Pancreas (tissue), 10 donors: Measurements from ENCODE around the gene TPTE. TPM values are rescaled to one million over a fixed set of nuclear protein-coding genes. Genes with fewer than 3 reads are reported as not detected.
"Not testable (repeated sequence)": the region's sequence is repeated elsewhere in the genome, so short reads cannot be mapped to it uniquely, and the experiment has no call there.

ENCODE experiments used
- ATAC-seq, 4 donors: fragments of 200-7000 bp; cut with Tn5 transposase; one replicate each; pipeline versions ENCODE4 v1.8.0 to v1.9.1; 2020; ENCODE audit warnings: mild to moderate bottlenecking in 4 of 4, moderate library complexity in 4 of 4
- DNase-seq, 6 donors: peaks; one replicate each; pipeline ENCODE4 v3.0.0-alpha.2; 2020
- FAIRE-seq: peaks from 2 replicates; lab custom pipeline; 2012; peaks lifted over from hg19 to GRCh38; lab: Jason Lieb, UNC
- H3K27ac ChIP-seq, 4 donors: fragments of 200-600 bp; sonication (generic); 1 replicate in 3 of 4; 2 replicates in 1 of 4; pipeline versions ENCODE4 v1.5.0 to v1.8.0; 2020
- H3K27me3 ChIP-seq, 4 donors: fragments of 200-600 bp; one replicate each; pipeline ENCODE4 v1.8.0; 2021
- H3K36me3 ChIP-seq, 3 donors: fragments of 200-600 bp; sonication (generic) in 1 of 3; one replicate each; pipeline versions ENCODE4 v1.5.0 to v1.8.0; 2020 to 2021
- H3K4me1 ChIP-seq, 3 donors: fragments of 200-600 bp; one replicate each; pipeline ENCODE4 v1.8.0; 2021
- H3K4me3 ChIP-seq, 4 donors: fragments of 200-600 bp; sonication (generic) in 2 of 4; one replicate each; pipeline versions ENCODE4 v1.5.0 to v1.8.0; 2020 to 2021
- H3K9me3 ChIP-seq, 4 donors: fragments of 200-600 bp; one replicate each; pipeline ENCODE4 v1.8.0; 2021
- CTCF ChIP-seq, 4 donors: fragments of 200-600 bp; sonication (generic) in 3 of 4; IDR thresholded peaks; one replicate each; pipeline versions ENCODE4 v1.5.0 to v1.8.0; 2021; ENCODE audit warnings: antibody characterized with exemption in 4 of 4
- WGBS, 2 donors: extraction: QIAGEN DNeasy Blood & Tissue Kit; methylation state at CpG; one replicate each; pipeline ENCODE4 v1.1.7; 2013; 5-methylcytosine and 5-hydroxymethylcytosine counted together
- intact Hi-C, 3 donors: fragments of 100-400 bp; cut with DNase I; formaldehyde crosslinking; loops; one replicate each; pipeline versions ENCODE4 v1.11.1 to v1.14.2; 2022
- polyA plus RNA-seq, 2 donors: library from polyadenylated mRNA; stranded (reverse); fragments of 200-250 nt; gene quantifications; one replicate each; pipeline ENCODE4 v1.2.3, GENCODE V29; 2013
- total RNA-seq, 6 donors: library from RNA; stranded (reverse); fragmentation: NEBNext Ultra II Directional in 4 of 6; extraction: Animal tissue kit (Norgen Biotek cat#: 25700) in 4 of 6; gene quantifications; one replicate each; pipeline versions ENCODE4 v1.2.1 to v1.2.4, GENCODE V29; 2021 to 2023
- donor health status: healthy with polysubstance abuse.
- donor health status: DM: no; HTN: no; CAD: no; lungs with moderate emphysema.
- donor health status: DM: no; HTN: no; CAD: no.
- donor health status: control.
- donor health status: control.
- donor health status: Bipolar disorder and iron deficiency.
- donor health status: DM: yes; HTN: yes; CAD: no.
- donor health status: DM: no; HTN: no; CAD: no.
- donor health status: DM: no; HTN: no; CAD: no.
- donor health status: DM: yes; HTN: yes; CAD: no.

Gene TPTE
- total and polyA plus RNA-seq, 8 donors = 0.12 TPM; not detected in 7

GRCh38 chr21:10614285-10614684 lies 92.9 kb downstream of the TPTE start:
- DNase-seq, H3K27ac ChIP-seq, H3K4me3 ChIP-seq, H3K9me3 ChIP-seq, H3K27me3 ChIP-seq, FAIRE-seq, ATAC-seq, H3K4me1 ChIP-seq, H3K36me3 ChIP-seq, intact Hi-C loops: not testable (repeated sequence)
- 56 to 62% methylated on average over 6 of the region's 6 CpGs for WGBS, 2 donors

- H3K4me3 ChIP-seq, H3K9me3 ChIP-seq, intact Hi-C loops, H3K4me1 ChIP-seq, DNase-seq, FAIRE-seq, H3K36me3 ChIP-seq, H3K27me3 ChIP-seq, ATAC-seq, H3K27ac ChIP-seq: not testable (repeated sequence)
- WGBS, 2 donors = 53 to 62% methylated on average over 3 of the region's 3 CpGs
Observed at GRCh38 chr21:10616061-10616460, 94.7 kb downstream of the TPTE start.

- DNase-seq (no peak), FAIRE-seq (no peak), ATAC-seq (no peak)
- Histone ChIP-seq H3K4me1 (no peaks in the 10 kb centered on the region), H3K27me3 (no peaks in the 10 kb centered on the region), H3K36me3 (no peaks in the 10 kb centered on the region), H3K4me3 (no peak overlapping the region), H3K9me3 (no peaks in the 10 kb centered on the region), H3K27ac (no peak overlapping the region)
- intact Hi-C loops = no loop called here
- WGBS, 2 donors = 61 to 64% methylated on average over 30 of the region's 30 CpGs
- TF ChIP-seq CTCF (IDR thresholded peaks at IDR 0.05) = no peak
Observed at GRCh38 chr21:10616535-10616934, 95.2 kb downstream of the TPTE start.

GRCh38 chr21:10617133-10617752 lies 95.9 kb downstream of the TPTE start:
- H3K4me1 ChIP-seq, H3K4me3 ChIP-seq, FAIRE-seq, ATAC-seq, H3K27me3 ChIP-seq, H3K27ac ChIP-seq, H3K9me3 ChIP-seq, H3K36me3 ChIP-seq, intact Hi-C loops, DNase-seq: not testable (repeated sequence)
- 42 to 49% methylated on average over 3 of the region's 3 CpGs for WGBS, 2 donors

DNA sequence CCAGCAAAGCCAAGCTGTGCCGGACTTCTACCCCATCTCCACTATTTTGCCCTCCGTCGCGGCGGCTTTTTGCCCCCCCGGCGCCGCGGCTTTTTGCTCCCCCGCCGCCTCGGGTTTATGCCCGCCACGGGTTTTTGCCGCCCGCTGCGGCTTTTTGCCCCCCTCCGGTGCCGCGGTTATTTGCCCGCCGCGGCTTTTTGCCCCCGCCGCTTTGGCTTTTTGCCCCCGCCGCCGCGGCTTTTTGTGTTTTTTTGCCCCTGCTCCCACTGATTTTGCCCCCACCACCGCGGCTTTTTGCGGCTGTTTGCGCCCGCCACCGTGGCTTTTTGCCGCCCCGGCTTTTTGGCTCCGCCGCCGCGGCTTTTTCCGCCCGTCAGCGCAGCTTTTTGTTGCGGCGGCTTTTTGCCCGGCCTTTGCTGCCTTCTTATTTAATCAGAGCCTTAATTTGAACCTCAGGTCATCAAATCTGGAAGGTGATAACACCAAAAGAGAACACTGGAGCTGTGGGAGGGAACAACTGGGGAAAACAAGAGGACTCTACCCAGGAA lies 106.0 kb downstream of the TPTE start:
- no peaks in the 10 kb centered on the region for H3K4me1 ChIP-seq
- no peak overlapping the region for H3K27ac ChIP-seq
- no peak overlapping the region for H3K4me3 ChIP-seq
- intact Hi-C loops = no loop called here
- TF ChIP-seq CTCF (IDR thresholded peaks at IDR 0.05) = no peak
- H3K36me3 ChIP-seq = no peaks in the 10 kb centered on the region
- WGBS, 2 donors = 46 to 53% methylated on average over 47 of the region's 47 CpGs
- FAIRE-seq (no peak), DNase-seq (peak in 2 of 6 donors; percentile 46 to 67), ATAC-seq (no peak)
- H3K27me3 ChIP-seq = no peaks in the 10 kb centered on the region
- H3K9me3 ChIP-seq = no peaks in the 10 kb centered on the region

GRCh38 chr21:10629239-10629638 lies 107.9 kb downstream of the TPTE start:
- H3K4me3 ChIP-seq, H3K27me3 ChIP-seq, H3K36me3 ChIP-seq, DNase-seq, H3K4me1 ChIP-seq, intact Hi-C loops, FAIRE-seq, H3K9me3 ChIP-seq, H3K27ac ChIP-seq, ATAC-seq: not testable (repeated sequence)
- WGBS, 2 donors = 44 to 48% methylated on average over 3 of the region's 3 CpGs

- ATAC-seq, H3K27me3 ChIP-seq: not testable (repeated sequence)
Observed at GRCh38 chr21:10630829-10631228, 109.4 kb downstream of the TPTE start.

DNA sequence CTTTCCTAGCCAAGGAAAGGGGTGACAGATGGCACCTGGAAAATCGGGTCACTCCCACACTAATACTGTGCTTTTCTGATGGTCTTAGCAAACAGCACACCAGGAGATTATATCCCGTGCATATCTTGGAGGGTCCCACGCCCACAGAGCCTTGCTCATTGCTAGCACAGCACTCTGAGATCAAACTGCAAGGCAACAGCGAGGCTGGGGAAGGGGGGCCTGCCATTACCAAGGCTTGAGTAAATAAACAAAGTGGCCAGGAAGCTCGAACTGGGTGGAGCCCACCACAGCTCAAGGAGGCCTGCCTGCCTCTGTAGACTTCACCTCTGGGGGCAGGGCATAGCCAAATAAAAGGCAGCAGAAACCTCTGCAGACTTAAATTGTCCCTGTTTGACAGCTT lies 109.9 kb downstream of the TPTE start:
- FAIRE-seq, ATAC-seq, intact Hi-C loops, H3K9me3 ChIP-seq, H3K27me3 ChIP-seq, H3K4me3 ChIP-seq, H3K27ac ChIP-seq, H3K4me1 ChIP-seq, H3K36me3 ChIP-seq: not testable (repeated sequence)
- WGBS, 2 donors = 29 to 39% methylated on average over 5 of the region's 5 CpGs
- peak in 1 of 6 donors; percentile 39 for DNase-seq

More at GRCh38 chr21:10630829-10631228, 109.4 kb downstream of the TPTE start:
- H3K4me3 ChIP-seq, FAIRE-seq, H3K9me3 ChIP-seq, H3K27ac ChIP-seq, H3K36me3 ChIP-seq, intact Hi-C loops, H3K4me1 ChIP-seq, DNase-seq: not testable (repeated sequence)
- whole genome bisulfite sequencing, 2 donors = 47 to 54% methylated on average over 6 of the region's 6 CpGs

- ATAC-seq, intact Hi-C loops, H3K36me3 ChIP-seq, H3K27ac ChIP-seq, H3K27me3 ChIP-seq, H3K4me1 ChIP-seq, H3K9me3 ChIP-seq, FAIRE-seq, H3K4me3 ChIP-seq: not testable (repeated sequence)
- peak in 1 of 6 donors; percentile 25 for DNase-seq
- WGBS, 2 donors = 45 to 47% methylated on average over 9 of the region's 9 CpGs
Observed at GRCh38 chr21:10638144-10638543, 116.8 kb downstream of the TPTE start.
